Measurements from ENCODE around the gene ZNF621.

ZNF621 gene

GRCh38 chr3:40566694-40567093, 41.9 kb downstream of the ZNF621 start:
- H3K27me3 ChIP-seq (ENCODE audit: control insufficient read depth, low read length), result no peaks in the 10 kb centered on the region
- H4K20me1 ChIP-seq (ENCODE audit: control insufficient read depth, insufficient read depth, low read depth, low read length), result no peaks in the 10 kb centered on the region
- no peaks in the 10 kb centered on the region for H3K36me3 ChIP-seq (ENCODE audit: control insufficient read depth, low read length)
- TF ChIP-seq, protein P1, sequence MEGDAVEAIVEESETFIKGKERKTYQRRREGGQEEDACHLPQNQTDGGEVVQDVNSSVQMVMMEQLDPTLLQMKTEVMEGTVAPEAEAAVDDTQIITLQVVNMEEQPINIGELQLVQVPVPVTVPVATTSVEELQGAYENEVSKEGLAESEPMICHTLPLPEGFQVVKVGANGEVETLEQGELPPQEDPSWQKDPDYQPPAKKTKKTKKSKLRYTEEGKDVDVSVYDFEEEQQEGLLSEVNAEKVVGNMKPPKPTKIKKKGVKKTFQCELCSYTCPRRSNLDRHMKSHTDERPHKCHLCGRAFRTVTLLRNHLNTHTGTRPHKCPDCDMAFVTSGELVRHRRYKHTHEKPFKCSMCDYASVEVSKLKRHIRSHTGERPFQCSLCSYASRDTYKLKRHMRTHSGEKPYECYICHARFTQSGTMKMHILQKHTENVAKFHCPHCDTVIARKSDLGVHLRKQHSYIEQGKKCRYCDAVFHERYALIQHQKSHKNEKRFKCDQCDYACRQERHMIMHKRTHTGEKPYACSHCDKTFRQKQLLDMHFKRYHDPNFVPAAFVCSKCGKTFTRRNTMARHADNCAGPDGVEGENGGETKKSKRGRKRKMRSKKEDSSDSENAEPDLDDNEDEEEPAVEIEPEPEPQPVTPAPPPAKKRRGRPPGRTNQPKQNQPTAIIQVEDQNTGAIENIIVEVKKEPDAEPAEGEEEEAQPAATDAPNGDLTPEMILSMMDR (IDR thresholded peaks at IDR 0.05; ENCODE audit: low read depth, low read length, poor library complexity, severe bottlenecking), result no peak
- TF ChIP-seq EZH2phosphoT487 (IDR thresholded peaks at IDR 0.05; ENCODE audit: borderline replicate concordance, low read length), result no peak
- H3K9me3 ChIP-seq (ENCODE audit: control insufficient read depth, insufficient read depth, low read length), result no peaks in the 10 kb centered on the region
- H3K9me2 ChIP-seq (replicated peaks; ENCODE audit: control insufficient read depth, low read length), result no peaks in the 10 kb centered on the region
- no peak overlapping the region for H3K4me3 ChIP-seq (ENCODE audit: low read length)
- H3K4me2 ChIP-seq (ENCODE audit: low read length), result no peak overlapping the region
- H3K27ac ChIP-seq (ENCODE audit: low read depth, low read length), result no peak overlapping the region
- no peaks in the 10 kb centered on the region for H3K79me2 ChIP-seq (ENCODE audit: control insufficient read depth, low read length)
- H3K4me1 ChIP-seq (ENCODE audit: control insufficient read depth, low read length), result no peaks in the 10 kb centered on the region
- no peaks in the 10 kb centered on the region for H3F3A ChIP-seq (ENCODE audit: control insufficient read depth, insufficient read depth)

DNA sequence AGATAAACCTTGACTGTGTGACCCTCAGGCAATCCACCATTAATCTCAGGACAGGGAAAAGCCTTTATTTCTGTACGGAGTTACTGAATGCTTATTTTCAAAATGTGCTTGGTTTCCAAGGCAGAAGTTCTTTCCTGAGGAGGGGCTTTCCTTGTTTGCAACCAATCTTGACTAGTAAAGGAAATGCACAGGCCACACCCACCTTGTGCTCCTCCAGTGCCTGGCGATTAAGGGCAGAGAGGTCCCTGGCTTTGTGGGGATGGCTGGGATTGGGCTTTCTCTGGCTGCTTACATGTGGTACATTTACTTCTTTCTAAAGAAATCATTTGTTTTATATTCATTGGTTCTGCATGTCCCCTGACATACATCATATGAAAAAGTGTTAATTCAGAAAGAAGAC, 47.8 kb downstream of the ZNF621 start:
- H3K27me3 ChIP-seq (ENCODE audit: control insufficient read depth, low read length), result peaks cover 9% of the 10 kb centered on the region; the same call in 1 of the 2 replicates
- TF ChIP-seq, protein P1 (IDR thresholded peaks at IDR 0.05; ENCODE audit: low read depth, low read length, poor library complexity, severe bottlenecking), result no peak
- no peak for TF ChIP-seq EZH2phosphoT487 (IDR thresholded peaks at IDR 0.05; ENCODE audit: borderline replicate concordance, low read length)
- no peak overlapping the region for H3K4me2 ChIP-seq (ENCODE audit: low read length)
- no peaks in the 10 kb centered on the region for H3K9me2 ChIP-seq (replicated peaks; ENCODE audit: control insufficient read depth, low read length)
- H3F3A ChIP-seq (ENCODE audit: control insufficient read depth, insufficient read depth), result no peaks in the 10 kb centered on the region
- no peaks in the 10 kb centered on the region for H3K79me2 ChIP-seq (ENCODE audit: control insufficient read depth, low read length)
- H3K4me3 ChIP-seq (ENCODE audit: low read length), result no peak overlapping the region
- no peak overlapping the region for H3K27ac ChIP-seq (ENCODE audit: low read depth, low read length)
- no peaks in the 10 kb centered on the region for H3K36me3 ChIP-seq (ENCODE audit: control insufficient read depth, low read length)
- H3K4me1 ChIP-seq (ENCODE audit: control insufficient read depth, low read length), result no peaks in the 10 kb centered on the region
- H4K20me1 ChIP-seq (ENCODE audit: control insufficient read depth, insufficient read depth, low read depth, low read length), result no peaks in the 10 kb centered on the region
- no peaks in the 10 kb centered on the region for H3K9me3 ChIP-seq (ENCODE audit: control insufficient read depth, insufficient read depth, low read length)

DNA sequence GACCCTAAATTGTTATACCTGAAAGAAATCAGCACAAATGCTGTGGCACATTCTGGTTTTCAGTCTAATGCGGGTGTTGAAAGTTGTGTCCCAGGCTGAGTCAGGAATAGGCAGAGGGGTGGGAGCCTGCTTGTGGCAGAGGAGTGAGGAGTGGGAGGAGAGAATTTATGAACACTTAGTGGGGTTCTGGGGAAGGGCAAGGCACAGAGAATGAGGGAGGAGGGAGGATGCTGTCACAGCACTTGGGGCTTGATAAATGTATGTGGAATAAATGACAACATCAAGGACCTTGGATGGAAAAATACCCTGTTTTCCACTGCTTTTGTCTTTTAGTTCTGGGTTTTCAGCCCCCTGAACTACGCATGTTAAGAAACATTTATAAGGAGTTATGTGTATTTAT, 49.3 kb downstream of the ZNF621 start:
- Histone ChIP-seq H3K79me2 (ENCODE audit: control insufficient read depth, low read length) (no peaks in the 10 kb centered on the region), H4K20me1 (ENCODE audit: control insufficient read depth, insufficient read depth, low read depth, low read length) (no peaks in the 10 kb centered on the region), H3K4me2 (ENCODE audit: low read length) (no peak overlapping the region), H3K9me3 (ENCODE audit: control insufficient read depth, insufficient read depth, low read length) (no peaks in the 10 kb centered on the region), H3K36me3 (ENCODE audit: control insufficient read depth, low read length) (no peaks in the 10 kb centered on the region), H3F3A (ENCODE audit: control insufficient read depth, insufficient read depth) (no peaks in the 10 kb centered on the region), H3K9me2 (replicated peaks; ENCODE audit: control insufficient read depth, low read length) (no peaks in the 10 kb centered on the region), H3K4me1 (ENCODE audit: control insufficient read depth, low read length) (no peaks in the 10 kb centered on the region), H3K27ac (ENCODE audit: low read depth, low read length) (no peak overlapping the region), H3K4me3 (ENCODE audit: low read length) (no peak overlapping the region), H3K27me3 (ENCODE audit: control insufficient read depth, low read length) (peaks cover 9% of the 10 kb centered on the region; the same call in 1 of the 2 replicates)
- no peak for TF ChIP-seq EZH2phosphoT487 (IDR thresholded peaks at IDR 0.05; ENCODE audit: borderline replicate concordance, low read length)
- TF ChIP-seq, protein P1 (IDR thresholded peaks at IDR 0.05; ENCODE audit: low read depth, low read length, poor library complexity, severe bottlenecking), result no peak

All from DOHH2 (cell line).